Subcutaneous adipose tissue (tissue), 4 donors: Measurements from ENCODE around the gene PCDHA1. TPM values are rescaled to one million over a fixed set of nuclear protein-coding genes. Genes with fewer than 3 reads are reported as not detected.

Source experiments
- CTCF ChIP-seq: fragments of 450-650 bp; IDR thresholded peaks from one replicate; pipeline ENCODE4 v1.5.1; 2016; ENCODE audit warnings: low read depth, mild to moderate bottlenecking, control low read depth, antibody characterized with exemption, moderate library complexity
- total RNA-seq, 4 donors: library from RNA; depleted of rRNA; stranded (reverse); fragments of >200 nt; gene quantifications; one replicate each; pipeline ENCODE4 v1.1.0, GENCODE V29; 2016

Gene PCDHA1
- total RNA-seq, 4 donors from 2014 or later = not detected

- no peak for TF ChIP-seq CTCF
Measured at GRCh38 chr5:140986117-140986521, 200.2 kb downstream of the PCDHA1 start.

GRCh38 chr5:140988100-140988499 lies 202.2 kb downstream of the PCDHA1 start:
- no peak for TF ChIP-seq CTCF

GRCh38 chr5:140988608-140989007 lies 202.7 kb downstream of the PCDHA1 start:
- TF ChIP-seq CTCF = no peak

GRCh38 chr5:140989254-140990020 lies 203.5 kb downstream of the PCDHA1 start:
- no peak for TF ChIP-seq CTCF

- no peak for TF ChIP-seq CTCF
Measured at GRCh38 chr5:140992828-140993227, 206.9 kb downstream of the PCDHA1 start.

- no peak for TF ChIP-seq CTCF
Measured at GRCh38 chr5:140996060-140996459, 210.1 kb downstream of the PCDHA1 start.

- no peak for TF ChIP-seq CTCF
Measured at GRCh38 chr5:140998921-140999410, 213.0 kb downstream of the PCDHA1 start.
